Osteoblast (primary cell): ENCODE data around the gene IZUMO4. TPM values are rescaled to one million over a fixed set of nuclear protein-coding genes. Genes with fewer than 3 reads are reported as not detected.

ENCODE experiments used
- DNase-seq: peaks from one replicate; pipeline ENCODE4 v3.0.0; 2011; ENCODE audit warnings: low spot score, mixed read lengths; ENCODE audit not compliant: insufficient read length; ENCODE audit errors: missing footprints
- H2AFZ ChIP-seq: 2 replicates; pipeline ENCODE4 v1.6.0; 2011; ENCODE audit warnings: mild to moderate bottlenecking, low read length
- H3K27ac ChIP-seq: 2 replicates; pipeline ENCODE4 v1.5.1; 2011; ENCODE audit warnings: mild to moderate bottlenecking, low read depth, low read length, moderate library complexity
- H3K27me3 ChIP-seq: 2 replicates; pipeline ENCODE4 v1.6.0; 2012; ENCODE audit warnings: mild to moderate bottlenecking, control low read depth, inconsistent platforms, low read length, moderate library complexity; ENCODE audit not compliant: insufficient read depth
- H3K36me3 ChIP-seq: 2 replicates; pipeline ENCODE4 v1.5.1; 2011; ENCODE audit warnings: mild to moderate bottlenecking, low read length, control low read depth, moderate library complexity; ENCODE audit not compliant: insufficient read depth
- H3K4me1 ChIP-seq: 2 replicates; pipeline ENCODE4 v1.5.1; 2011; ENCODE audit warnings: mild to moderate bottlenecking, low read length, control low read depth, moderate library complexity; ENCODE audit not compliant: insufficient read depth
- H3K4me2 ChIP-seq: 2 replicates; pipeline ENCODE4 v1.6.0; 2011; ENCODE audit warnings: mild to moderate bottlenecking, low read length; ENCODE audit not compliant: insufficient read depth
- H3K4me3 ChIP-seq: fragments of 200-600 bp; sonication (generic); 3 replicates; pipeline ENCODE4 v1.5.1; 2012; ENCODE audit warnings: mild to moderate bottlenecking, low read length, inconsistent platforms; ENCODE audit not compliant: insufficient read depth
- H3K79me2 ChIP-seq: 2 replicates; pipeline ENCODE4 v1.6.0; 2012; ENCODE audit warnings: mild to moderate bottlenecking, low read length, control low read depth, inconsistent platforms; ENCODE audit not compliant: insufficient read depth
- H3K9me3 ChIP-seq: 2 replicates; pipeline ENCODE4 v1.5.1; 2011; ENCODE audit warnings: low read depth, low read length, control low read depth
- H4K20me1 ChIP-seq: 2 replicates; pipeline ENCODE4 v1.6.0; 2012; ENCODE audit warnings: mild to moderate bottlenecking, low read length, control low read depth; ENCODE audit not compliant: insufficient read depth
- CTCF ChIP-seq: IDR thresholded peaks from 2 replicates; pipeline ENCODE4 v1.5.1; 2011; ENCODE audit warnings: mild to moderate bottlenecking, low read depth, low read length, moderate library complexity; ENCODE audit errors: extremely low read depth
- total RNA-seq: library from RNA; depleted of rRNA; stranded (reverse); fragments of >200 nt; gene quantifications from 2 replicates; pipeline ENCODE4 v1.2.3, GENCODE V29; 2012

IZUMO4 gene
- total RNA-seq, 1 donor, result 0.36 TPM

GRCh38 chr19:2144190-2144589 is 47.5 kb downstream of the IZUMO4 start:
- H3K79me2 ChIP-seq, result peaks cover 97% of the 10 kb centered on the region
- DNase-seq, result peak; percentile 35
- no peak overlapping the region for H3K4me2 ChIP-seq
- H3K9me3 ChIP-seq, result no peaks in the 10 kb centered on the region
- H3K36me3 ChIP-seq, result peaks cover 32% of the 10 kb centered on the region
- no peaks in the 10 kb centered on the region for H3K27me3 ChIP-seq
- no peaks in the 10 kb centered on the region for H3K4me1 ChIP-seq
- H2AFZ ChIP-seq, result no peak overlapping the region
- TF ChIP-seq CTCF, result no peak
- H3K4me3 ChIP-seq, result no peak overlapping the region
- H3K27ac ChIP-seq, result no peak overlapping the region
- peaks cover 82% of the 10 kb centered on the region for H4K20me1 ChIP-seq

DNA sequence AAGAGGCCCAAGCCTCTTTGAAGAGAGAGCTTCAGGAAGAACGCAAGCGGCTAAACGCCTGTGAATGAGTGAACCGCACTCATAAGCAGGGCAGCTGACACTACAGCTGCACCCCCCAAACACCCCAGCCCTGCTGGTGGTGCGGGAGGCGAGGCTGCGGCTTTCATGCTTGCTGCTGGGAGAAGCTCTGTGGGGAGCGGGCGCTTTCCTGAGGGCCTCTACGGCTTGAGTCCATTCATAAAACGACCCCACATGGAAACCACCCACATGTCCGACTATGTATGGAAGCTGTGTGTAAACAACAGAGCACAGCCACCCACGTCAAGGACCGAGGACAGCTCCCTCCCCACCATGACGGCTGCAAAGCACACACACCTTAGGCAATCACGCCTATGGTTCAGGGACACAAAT is 49.1 kb downstream of the IZUMO4 start:
- Histone ChIP-seq H3K4me2 (no peak overlapping the region), H3K4me1 (peaks cover 12% of the 10 kb centered on the region), H3K4me3 (no peak overlapping the region), H3K79me2 (peaks cover 97% of the 10 kb centered on the region), H3K27me3 (no peaks in the 10 kb centered on the region), H3K27ac (no peak overlapping the region), H3K36me3 (peaks cover 24% of the 10 kb centered on the region), H3K9me3 (no peaks in the 10 kb centered on the region), H2AFZ (no peak overlapping the region), H4K20me1 (peaks cover 84% of the 10 kb centered on the region)
- no peak for TF ChIP-seq CTCF
- peak; percentile 54 for DNase-seq

DNA sequence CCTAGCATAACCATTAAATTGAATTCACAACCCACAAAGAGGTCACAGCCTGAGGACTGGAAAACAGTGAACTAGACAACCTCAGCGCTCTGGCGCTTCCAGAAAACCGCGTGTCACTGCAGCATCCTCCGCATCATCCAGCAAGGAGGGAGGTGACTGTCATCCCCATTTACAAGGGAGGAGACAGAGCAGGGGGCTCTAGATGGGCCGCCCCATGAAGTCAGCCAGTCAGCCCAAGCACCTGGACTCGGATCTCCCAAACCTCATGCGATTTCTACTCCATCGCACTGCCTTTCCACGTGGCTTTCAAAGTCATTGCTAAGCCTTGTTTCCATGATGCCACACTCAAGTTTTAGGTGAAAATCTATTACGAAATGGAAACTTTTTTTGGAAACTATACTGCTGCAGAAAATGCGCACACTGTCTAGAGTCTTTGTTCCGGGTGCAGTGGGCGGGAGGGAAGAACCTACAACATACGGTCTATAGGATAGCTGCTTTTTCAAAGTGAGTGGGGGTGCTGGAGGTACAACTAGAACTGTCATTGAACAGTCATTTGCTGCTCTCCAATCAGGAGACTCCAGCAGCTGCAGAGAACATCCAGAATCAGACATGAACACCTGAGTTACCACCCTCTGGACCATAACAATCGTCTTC is 51.9 kb downstream of the IZUMO4 start:
- peaks cover 65% of the 10 kb centered on the region for H4K20me1 ChIP-seq
- peaks cover 21% of the 10 kb centered on the region for H3K36me3 ChIP-seq
- H3K9me3 ChIP-seq, result no peaks in the 10 kb centered on the region
- H3K27ac ChIP-seq, result no peak overlapping the region
- H3K4me3 ChIP-seq, result no peak overlapping the region
- no peak overlapping the region for H2AFZ ChIP-seq
- H3K27me3 ChIP-seq, result no peaks in the 10 kb centered on the region
- H3K4me2 ChIP-seq, result peak overlapping the region; percentile 18
- H3K79me2 ChIP-seq, result peaks cover 77% of the 10 kb centered on the region
- peak; percentile 62 for DNase-seq
- no peak for TF ChIP-seq CTCF
- peaks cover 18% of the 10 kb centered on the region for H3K4me1 ChIP-seq

Other genes with a start within 250 kb of the IZUMO4 start
- 8.5 and 9.4 TPM in 2 replicates for gene REXO1, start 248.4 kb upstream of the IZUMO4 start, total RNA-seq
- 6.9 and 11.5 TPM in 2 replicates for gene KLF16, start 233.3 kb upstream of the IZUMO4 start, total RNA-seq
- gene ABHD17A, start 211.4 kb upstream of the IZUMO4 start, total RNA-seq, result 49.5 and 52.5 TPM in 2 replicates
- gene ADAT3, start 191.5 kb upstream of the IZUMO4 start, total RNA-seq, result 3.3 and 3.8 TPM in 2 replicates
- gene SCAMP4, start 191.5 kb upstream of the IZUMO4 start, total RNA-seq, result 55.7 and 70.6 TPM in 2 replicates
- 68.8 and 70.1 TPM in 2 replicates for gene CSNK1G2, start 155.7 kb upstream of the IZUMO4 start, total RNA-seq
- gene BTBD2, start 81.2 kb upstream of the IZUMO4 start, total RNA-seq, result 57.5 and 57.8 TPM in 2 replicates
- 82.5 and 84.6 TPM in 2 replicates for gene MKNK2, start 45.7 kb upstream of the IZUMO4 start, total RNA-seq
- 34.0 and 35.1 TPM in 2 replicates for gene MOB3A, start 589 bp upstream of the IZUMO4 start, total RNA-seq
- 119 and 121 TPM in 2 replicates for gene AP3D1, start 54.7 kb downstream of the IZUMO4 start, total RNA-seq
- 6.9 and 7.1 TPM in 2 replicates for gene DOT1L, start 67.0 kb downstream of the IZUMO4 start, total RNA-seq
- 32.1 and 43.4 TPM in 2 replicates for gene PLEKHJ1, start 139.4 kb downstream of the IZUMO4 start, total RNA-seq
- 27.1 and 27.9 TPM in 2 replicates for gene SF3A2, start 139.9 kb downstream of the IZUMO4 start, total RNA-seq
- under 0.01 and 0.29 TPM in 2 replicates for gene AMH, start 152.4 kb downstream of the IZUMO4 start, total RNA-seq
- gene JSRP1, start 159.5 kb downstream of the IZUMO4 start, total RNA-seq, result 0.72 TPM in 1 of 2 replicates, not detected in the other
- gene PEAK3, start 185.3 kb downstream of the IZUMO4 start, total RNA-seq, result under 0.01 TPM in 1 of 2 replicates, not detected in the other
- not detected in 2 replicates for gene LINGO3, start 211.2 kb downstream of the IZUMO4 start, total RNA-seq
- 46.9 and 57.9 TPM in 2 replicates for gene LSM7, start 231.7 kb downstream of the IZUMO4 start, total RNA-seq
- gene SPPL2B, start 231.8 kb downstream of the IZUMO4 start, total RNA-seq, result 32.6 and 34.5 TPM in 2 replicates